Measurements from ENCODE around the gene OOSP4A.

DNA sequence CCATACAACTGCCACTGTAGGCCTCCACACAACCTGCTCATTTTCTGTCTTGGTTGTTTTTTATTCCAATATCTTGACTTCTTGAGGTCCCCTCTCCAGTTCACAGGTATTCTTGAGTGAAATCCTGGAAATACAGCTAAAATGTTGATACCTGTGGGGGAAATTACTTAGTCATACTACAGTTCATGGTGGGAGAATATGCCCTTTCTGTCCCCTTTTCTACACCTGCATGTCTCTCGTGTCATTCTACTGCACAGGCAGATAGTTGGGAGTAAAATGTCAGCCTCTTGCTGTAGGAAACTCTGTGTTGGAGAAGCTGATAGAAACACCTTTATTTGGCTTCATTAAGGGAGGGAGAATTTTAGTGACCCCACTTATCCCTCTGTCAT lies 4.6 kb downstream of the OOSP4A start:
- TF ChIP-seq ZFX (IDR thresholded peaks at IDR 0.05; ENCODE audit: borderline replicate concordance) = no peak
- TF ChIP-seq, protein P1, sequence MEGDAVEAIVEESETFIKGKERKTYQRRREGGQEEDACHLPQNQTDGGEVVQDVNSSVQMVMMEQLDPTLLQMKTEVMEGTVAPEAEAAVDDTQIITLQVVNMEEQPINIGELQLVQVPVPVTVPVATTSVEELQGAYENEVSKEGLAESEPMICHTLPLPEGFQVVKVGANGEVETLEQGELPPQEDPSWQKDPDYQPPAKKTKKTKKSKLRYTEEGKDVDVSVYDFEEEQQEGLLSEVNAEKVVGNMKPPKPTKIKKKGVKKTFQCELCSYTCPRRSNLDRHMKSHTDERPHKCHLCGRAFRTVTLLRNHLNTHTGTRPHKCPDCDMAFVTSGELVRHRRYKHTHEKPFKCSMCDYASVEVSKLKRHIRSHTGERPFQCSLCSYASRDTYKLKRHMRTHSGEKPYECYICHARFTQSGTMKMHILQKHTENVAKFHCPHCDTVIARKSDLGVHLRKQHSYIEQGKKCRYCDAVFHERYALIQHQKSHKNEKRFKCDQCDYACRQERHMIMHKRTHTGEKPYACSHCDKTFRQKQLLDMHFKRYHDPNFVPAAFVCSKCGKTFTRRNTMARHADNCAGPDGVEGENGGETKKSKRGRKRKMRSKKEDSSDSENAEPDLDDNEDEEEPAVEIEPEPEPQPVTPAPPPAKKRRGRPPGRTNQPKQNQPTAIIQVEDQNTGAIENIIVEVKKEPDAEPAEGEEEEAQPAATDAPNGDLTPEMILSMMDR (IDR thresholded peaks at IDR 0.05) = no peak

All from 22Rv1 (cell line).